ENCODE measurements around the gene FAM20A. TPM values are rescaled to one million over a fixed set of nuclear protein-coding genes. Genes with fewer than 3 reads are reported as not detected.

Gene FAM20A
- total and polyA plus RNA-seq, 4 donors: 14.9 to 72.0 (median 58.6) TPM

DNA sequence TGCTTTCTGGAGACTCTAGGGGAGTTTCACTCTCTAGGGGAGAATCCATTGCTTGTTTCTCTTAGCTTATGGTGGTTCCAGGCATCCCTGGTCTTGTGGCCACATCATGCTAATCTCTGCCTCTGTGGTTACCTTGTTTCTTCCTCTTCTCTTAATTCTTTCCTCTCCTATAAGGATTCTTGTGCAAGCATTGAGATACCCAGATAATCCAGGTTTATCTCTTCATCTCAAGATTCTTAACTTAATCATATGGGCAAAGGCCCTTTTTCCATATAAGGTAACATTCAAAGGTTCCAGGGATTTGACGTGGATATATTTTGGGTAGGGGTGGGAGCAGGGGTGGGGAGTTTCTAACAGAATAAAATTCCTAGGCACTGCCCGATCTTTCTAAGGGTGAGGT, 32.6 kb downstream of the FAM20A start:
- TF ChIP-seq GABPA (IDR thresholded peaks at IDR 0.05 in 1 of 2, conservative IDR thresholded peaks at IDR 0.05 in 1 of 2) (no peak), SP1 (IDR thresholded peaks at IDR 0.05) (no peak), HNF4G (IDR thresholded peaks at IDR 0.05) (no peak), EGR1 (IDR thresholded peaks at IDR 0.05; ENCODE audit: low read depth in 2 of 2) (no peak), TAF1 (conservative IDR thresholded peaks at IDR 0.05) (no peak), FOXA2 (IDR thresholded peaks at IDR 0.05) (no peak), FOXA1 (IDR thresholded peaks at IDR 0.05) (no peak), CTCF (IDR thresholded peaks at IDR 0.05; ENCODE audit: low read depth, low read length, missing input control) (no peak), JUND (IDR thresholded peaks at IDR 0.05) (no peak)
- TF ChIP-seq, protein P1, sequence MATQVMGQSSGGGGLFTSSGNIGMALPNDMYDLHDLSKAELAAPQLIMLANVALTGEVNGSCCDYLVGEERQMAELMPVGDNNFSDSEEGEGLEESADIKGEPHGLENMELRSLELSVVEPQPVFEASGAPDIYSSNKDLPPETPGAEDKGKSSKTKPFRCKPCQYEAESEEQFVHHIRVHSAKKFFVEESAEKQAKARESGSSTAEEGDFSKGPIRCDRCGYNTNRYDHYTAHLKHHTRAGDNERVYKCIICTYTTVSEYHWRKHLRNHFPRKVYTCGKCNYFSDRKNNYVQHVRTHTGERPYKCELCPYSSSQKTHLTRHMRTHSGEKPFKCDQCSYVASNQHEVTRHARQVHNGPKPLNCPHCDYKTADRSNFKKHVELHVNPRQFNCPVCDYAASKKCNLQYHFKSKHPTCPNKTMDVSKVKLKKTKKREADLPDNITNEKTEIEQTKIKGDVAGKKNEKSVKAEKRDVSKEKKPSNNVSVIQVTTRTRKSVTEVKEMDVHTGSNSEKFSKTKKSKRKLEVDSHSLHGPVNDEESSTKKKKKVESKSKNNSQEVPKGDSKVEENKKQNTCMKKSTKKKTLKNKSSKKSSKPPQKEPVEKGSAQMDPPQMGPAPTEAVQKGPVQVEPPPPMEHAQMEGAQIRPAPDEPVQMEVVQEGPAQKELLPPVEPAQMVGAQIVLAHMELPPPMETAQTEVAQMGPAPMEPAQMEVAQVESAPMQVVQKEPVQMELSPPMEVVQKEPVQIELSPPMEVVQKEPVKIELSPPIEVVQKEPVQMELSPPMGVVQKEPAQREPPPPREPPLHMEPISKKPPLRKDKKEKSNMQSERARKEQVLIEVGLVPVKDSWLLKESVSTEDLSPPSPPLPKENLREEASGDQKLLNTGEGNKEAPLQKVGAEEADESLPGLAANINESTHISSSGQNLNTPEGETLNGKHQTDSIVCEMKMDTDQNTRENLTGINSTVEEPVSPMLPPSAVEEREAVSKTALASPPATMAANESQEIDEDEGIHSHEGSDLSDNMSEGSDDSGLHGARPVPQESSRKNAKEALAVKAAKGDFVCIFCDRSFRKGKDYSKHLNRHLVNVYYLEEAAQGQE (IDR thresholded peaks at IDR 0.05): no peak
- TF ChIP-seq, protein P2, sequence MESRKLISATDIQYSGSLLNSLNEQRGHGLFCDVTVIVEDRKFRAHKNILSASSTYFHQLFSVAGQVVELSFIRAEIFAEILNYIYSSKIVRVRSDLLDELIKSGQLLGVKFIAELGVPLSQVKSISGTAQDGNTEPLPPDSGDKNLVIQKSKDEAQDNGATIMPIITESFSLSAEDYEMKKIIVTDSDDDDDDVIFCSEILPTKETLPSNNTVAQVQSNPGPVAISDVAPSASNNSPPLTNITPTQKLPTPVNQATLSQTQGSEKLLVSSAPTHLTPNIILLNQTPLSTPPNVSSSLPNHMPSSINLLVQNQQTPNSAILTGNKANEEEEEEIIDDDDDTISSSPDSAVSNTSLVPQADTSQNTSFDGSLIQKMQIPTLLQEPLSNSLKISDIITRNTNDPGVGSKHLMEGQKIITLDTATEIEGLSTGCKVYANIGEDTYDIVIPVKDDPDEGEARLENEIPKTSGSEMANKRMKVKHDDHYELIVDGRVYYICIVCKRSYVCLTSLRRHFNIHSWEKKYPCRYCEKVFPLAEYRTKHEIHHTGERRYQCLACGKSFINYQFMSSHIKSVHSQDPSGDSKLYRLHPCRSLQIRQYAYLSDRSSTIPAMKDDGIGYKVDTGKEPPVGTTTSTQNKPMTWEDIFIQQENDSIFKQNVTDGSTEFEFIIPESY (IDR thresholded peaks at IDR 0.05): no peak
- 91% methylated on average over 2 of the region's 2 CpGs for WGBS
- H3K27me3 ChIP-seq (ENCODE audit: control insufficient read depth in 4 of 4, insufficient read depth in 4 of 4, low read length in 3 of 4): no peaks in the 10 kb centered on the region

GRCh38 chr17:68567581-68567980, 33.6 kb downstream of the FAM20A start:
- Histone ChIP-seq H3K27ac (ENCODE audit: low read depth in 1 of 2, low read length in 2 of 2) (peak overlapping the region; percentile 53 to 72), H3K27me3 (ENCODE audit: control insufficient read depth in 4 of 4, insufficient read depth in 4 of 4, low read length in 3 of 4) (no peaks in the 10 kb centered on the region), H3K4me1 (ENCODE audit: control insufficient read depth in 4 of 4, insufficient read depth in 4 of 4, low read length in 3 of 4) (peaks cover 2 to 29% (median 16%) of the 10 kb centered on the region in 4 donors), H3K36me3 (ENCODE audit: control insufficient read depth in 4 of 4, insufficient read depth in 3 of 4, low read depth in 1 of 4, low read length in 3 of 4) (peaks cover 0 to 2% (median under 1%) of the 10 kb centered on the region in 4 donors), H3K9me3 (ENCODE audit: control insufficient read depth in 4 of 4, low read length in 3 of 4) (no peaks in the 10 kb centered on the region), H3K9ac (ENCODE audit: low read depth in 1 of 2, low read length in 2 of 2) (no peak overlapping the region), H3K4me3 (ENCODE audit: low read depth in 1 of 3, low read length in 3 of 3) (no peak overlapping the region)
- 71% methylated on average over 8 of the region's 8 CpGs for WGBS
- no peak for DNase-seq (ENCODE audit: low spot score)
- TF ChIP-seq RXRA (IDR thresholded peaks at IDR 0.05): no peak
- no peak for TF ChIP-seq HNF4G (IDR thresholded peaks at IDR 0.05)
- TF ChIP-seq, protein P3, sequence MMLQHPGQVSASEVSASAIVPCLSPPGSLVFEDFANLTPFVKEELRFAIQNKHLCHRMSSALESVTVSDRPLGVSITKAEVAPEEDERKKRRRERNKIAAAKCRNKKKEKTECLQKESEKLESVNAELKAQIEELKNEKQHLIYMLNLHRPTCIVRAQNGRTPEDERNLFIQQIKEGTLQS (IDR thresholded peaks at IDR 0.05): no peak
- TF ChIP-seq, protein P1 (IDR thresholded peaks at IDR 0.05): no peak
- TF ChIP-seq SP1 (IDR thresholded peaks at IDR 0.05): no peak
- no peak for TF ChIP-seq HNF4A (conservative IDR thresholded peaks at IDR 0.05)
- TF ChIP-seq, protein P2 (IDR thresholded peaks at IDR 0.05): no peak
- TF ChIP-seq FOXA1 (IDR thresholded peaks at IDR 0.05): no peak
- no peak for TF ChIP-seq NR2F2 (IDR thresholded peaks at IDR 0.05)
- no peak for TF ChIP-seq GABPA (IDR thresholded peaks at IDR 0.05 in 1 of 2, conservative IDR thresholded peaks at IDR 0.05 in 1 of 2)
- no peak for TF ChIP-seq CTCF (IDR thresholded peaks at IDR 0.05; ENCODE audit: low read depth, low read length, missing input control)

More for the DNA sequence above, 32.6 kb downstream of the FAM20A start:
- Histone ChIP-seq H3K9ac (ENCODE audit: low read depth in 1 of 2, low read length in 2 of 2) (no peak overlapping the region), H3K27ac (ENCODE audit: low read depth in 1 of 2, low read length in 2 of 2) (no peak overlapping the region), H3K36me3 (ENCODE audit: control insufficient read depth in 4 of 4, insufficient read depth in 3 of 4, low read depth in 1 of 4, low read length in 3 of 4) (peaks cover 0 to 2% (median under 1%) of the 10 kb centered on the region in 4 donors), H3K9me3 (ENCODE audit: control insufficient read depth in 4 of 4, low read length in 3 of 4) (no peaks in the 10 kb centered on the region), H3K4me1 (ENCODE audit: control insufficient read depth in 4 of 4, insufficient read depth in 4 of 4, low read length in 3 of 4) (peaks cover 2 to 25% (median 16%) of the 10 kb centered on the region in 4 donors), H3K4me3 (ENCODE audit: low read depth in 1 of 3, low read length in 3 of 3) (no peak overlapping the region)
- DNase-seq (ENCODE audit: low spot score): no peak
